ACHN (cell line): ENCODE results near the gene TSPAN6.
A peak's percentile ranks its signal among the peaks of the same experiment; 100 is the strongest.

Experiments used
- DNase-seq: peaks from one replicate; pipeline ENCODE4 v3.0.0-alpha.2; 2015
- in situ Hi-C: cut with HindIII; loops from 2 replicates; pipeline ENCODE4 v1.10.0; 2017; ENCODE audit warnings: low sequenced_read_pairs, low pct_ligation_motif_present, low pct_unique_long_range_greater_than_20kb

The TSPAN6 gene

GRCh38 chrX:100636321-100636991 is at the start of gene TSPAN6:
TSS of gene TSPAN6 (minus strand) at chrX:100636806. CDS start at chrX:100636694, 112 bp downstream.
- in situ Hi-C loops = no loop called here
- DNase-seq = peak; percentile 82

DNA sequence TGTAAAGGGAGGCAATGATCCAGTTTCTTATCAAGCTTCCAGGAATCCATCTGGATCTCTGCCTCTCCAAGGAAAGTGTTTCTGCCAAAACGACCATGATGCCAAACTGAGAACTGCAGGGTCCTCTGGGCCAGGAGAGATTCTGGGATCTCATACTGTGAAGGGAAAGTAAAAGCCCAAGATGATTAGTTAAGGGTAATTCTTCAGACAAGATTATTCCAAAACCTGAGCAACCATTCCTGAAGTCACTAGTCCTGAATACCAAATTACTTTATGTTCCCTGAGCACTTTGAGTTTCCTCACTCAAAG is 49.3 kb upstream of the TSPAN6 start:
- in situ Hi-C loops = no loop called here
- DNase-seq = no peak

- in situ Hi-C loops = no loop called here
- peak; percentile 59 for DNase-seq
Measured at GRCh38 chrX:100685284-100685996, 48.8 kb upstream of the TSPAN6 start.

GRCh38 chrX:100682939-100683338 is 46.3 kb upstream of the TSPAN6 start:
- in situ Hi-C loops = no loop called here
- DNase-seq = no peak

DNA sequence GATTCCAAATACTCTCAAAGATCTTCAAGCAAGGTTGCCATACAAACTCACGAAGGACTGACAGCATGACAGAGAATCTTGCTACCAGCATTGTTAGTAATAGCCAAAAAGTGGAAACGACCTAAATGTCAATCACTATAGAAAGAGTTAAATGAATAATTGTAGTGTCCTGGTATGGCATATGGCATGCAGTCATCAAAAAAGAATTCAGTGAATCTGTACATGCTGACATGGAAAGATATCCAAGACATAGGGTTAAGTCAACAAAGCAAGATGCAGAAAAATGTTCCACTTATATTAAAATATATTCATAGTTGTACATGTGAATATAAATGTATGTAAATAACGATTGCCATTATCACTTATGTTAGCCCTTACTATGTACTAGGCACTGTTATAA is 45.0 kb upstream of the TSPAN6 start:
- no peak for DNase-seq
- in situ Hi-C loops = no loop called here

GRCh38 chrX:100680756-100681155 is 44.1 kb upstream of the TSPAN6 start:
- in situ Hi-C loops = no loop called here
- no peak for DNase-seq

DNA sequence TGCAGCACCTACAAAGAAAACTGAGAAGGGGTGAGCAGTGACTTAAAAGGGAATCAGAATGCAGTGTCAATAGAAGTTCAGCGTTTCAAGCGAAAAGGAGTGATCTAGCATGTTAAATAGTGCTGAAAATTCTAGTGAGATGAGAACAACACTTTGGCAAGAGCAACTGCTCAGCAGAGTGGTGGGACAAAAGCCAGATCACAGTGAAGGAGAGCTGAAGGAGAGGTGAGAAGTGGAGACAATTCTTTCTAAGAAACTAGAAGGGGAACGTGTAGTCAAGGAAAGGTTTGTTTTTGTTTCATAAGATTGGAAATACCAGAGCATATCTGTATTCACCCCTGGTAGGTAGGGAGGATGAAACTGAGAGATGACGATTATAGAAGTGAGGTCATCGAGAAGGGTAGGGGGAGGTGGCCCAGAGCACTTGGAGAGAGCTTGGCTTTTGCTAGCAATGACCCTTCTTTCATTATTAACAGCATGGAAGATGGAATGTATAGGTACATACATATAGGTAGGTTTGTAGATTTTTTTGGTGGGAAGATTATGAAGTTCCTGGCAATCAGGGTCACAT is 41.1 kb upstream of the TSPAN6 start:
- no peak for DNase-seq
- in situ Hi-C loops = no loop called here

DNA sequence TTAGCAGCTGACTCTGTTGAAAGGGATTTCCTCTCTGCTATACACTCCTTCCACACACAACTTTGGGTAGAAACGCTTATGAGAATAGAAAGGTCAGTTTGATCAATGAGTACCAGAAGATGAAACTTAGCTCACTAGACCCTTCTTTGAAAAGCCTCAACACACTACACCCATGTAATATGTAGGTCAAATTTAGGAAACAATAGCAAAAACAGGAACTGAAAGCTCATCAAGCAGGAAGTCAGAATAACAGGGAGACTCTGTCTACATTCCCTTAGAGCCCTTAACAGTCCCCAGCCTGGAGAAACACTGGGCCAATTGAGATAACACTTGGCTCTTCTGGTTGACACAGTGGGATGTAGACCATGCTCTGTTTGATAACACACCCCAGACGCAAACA is 38.1 kb upstream of the TSPAN6 start:
- in situ Hi-C loops = no loop called here
- DNase-seq = no peak

- in situ Hi-C loops = no loop called here
- DNase-seq = no peak
Measured at GRCh38 chrX:100673397-100673953, 36.9 kb upstream of the TSPAN6 start.

- in situ Hi-C loops = no loop called here
- no peak for DNase-seq
Measured at GRCh38 chrX:100672966-100673365, 36.4 kb upstream of the TSPAN6 start.

- in situ Hi-C loops = no loop called here
- DNase-seq = no peak
Measured at GRCh38 chrX:100663642-100664041, 27.0 kb upstream of the TSPAN6 start.

- in situ Hi-C loops = no loop called here
- DNase-seq = no peak
Measured at GRCh38 chrX:100662796-100663195, 26.2 kb upstream of the TSPAN6 start.

- no peak for DNase-seq
- in situ Hi-C loops = no loop called here
Measured at GRCh38 chrX:100662170-100662569, 25.6 kb upstream of the TSPAN6 start.

DNA sequence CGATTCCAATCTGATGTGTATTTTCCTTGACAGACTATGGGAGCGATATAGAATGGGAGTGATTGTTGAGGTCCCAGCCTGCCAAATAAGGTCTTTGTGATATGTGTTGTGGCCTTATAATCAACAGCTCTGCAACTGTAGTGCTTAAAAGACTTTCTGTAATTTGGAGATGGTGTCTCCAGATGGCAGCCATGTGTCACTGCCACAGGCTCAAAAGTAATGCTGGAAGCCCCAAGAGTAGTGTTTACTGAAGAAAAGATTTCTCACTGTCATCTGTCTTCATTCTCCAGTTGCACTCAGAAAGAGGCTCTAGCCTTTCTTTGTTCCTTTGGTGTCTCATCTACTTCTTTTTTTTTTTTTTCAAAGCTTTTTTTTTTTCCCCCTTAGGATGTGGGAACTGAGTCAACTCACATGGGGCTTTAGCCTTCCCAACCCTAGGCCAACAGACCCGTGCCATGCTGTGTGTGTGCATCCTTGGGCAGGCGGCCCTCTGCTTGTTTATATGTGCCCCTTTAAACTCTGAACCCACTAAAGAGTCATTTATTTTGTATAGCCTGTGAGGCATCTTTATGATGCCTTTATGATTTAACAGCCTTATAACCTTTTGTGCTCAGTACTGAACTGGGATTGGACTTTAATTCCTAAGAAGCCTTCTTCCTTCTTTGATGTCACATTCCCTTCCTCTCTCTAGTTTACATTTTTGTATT is 23.0 kb upstream of the TSPAN6 start:
- in situ Hi-C loops = no loop called here
- DNase-seq = no peak

GRCh38 chrX:100658941-100659381 is 22.4 kb upstream of the TSPAN6 start:
- no peak for DNase-seq
- in situ Hi-C loops = no loop called here

GRCh38 chrX:100654261-100654660 is 17.7 kb upstream of the TSPAN6 start:
- DNase-seq = peak; percentile 35
- in situ Hi-C loops = no loop called here

GRCh38 chrX:100652266-100652665 is 15.7 kb upstream of the TSPAN6 start:
- in situ Hi-C loops = no loop called here
- DNase-seq = no peak

- in situ Hi-C loops = no loop called here
- peak; percentile 23 for DNase-seq
Measured at GRCh38 chrX:100650841-100651240, 14.2 kb upstream of the TSPAN6 start.
